ENCODE measurements around the gene DCDC1.

The DCDC1 gene

GRCh38 chr11:31160504-31161422 lies 208.8 kb downstream of the DCDC1 start:
- TF ChIP-seq RAD21 (IDR thresholded peaks at IDR 0.05; ENCODE audit: low read depth) (no peak), CREB1 (IDR thresholded peaks at IDR 0.05; ENCODE audit: low read depth) (no peak), EP300 (IDR thresholded peaks at IDR 0.05; ENCODE audit: borderline replicate concordance) (no peak), REST (IDR thresholded peaks at IDR 0.05; ENCODE audit: low read depth) (no peak)

- TF ChIP-seq EGR1 (IDR thresholded peaks at IDR 0.05): no peak
- TF ChIP-seq ZBTB7A (IDR thresholded peaks at IDR 0.05; ENCODE audit: low read depth): no peak
- no peak for TF ChIP-seq REST (IDR thresholded peaks at IDR 0.05; ENCODE audit: low read depth)
- no peak for TF ChIP-seq NFIC (IDR thresholded peaks at IDR 0.05)
- no peak for TF ChIP-seq MAX (IDR thresholded peaks at IDR 0.05)
Measured at GRCh38 chr11:31150841-31151240, 218.7 kb downstream of the DCDC1 start.

- TF ChIP-seq TCF12 (IDR thresholded peaks at IDR 0.05; ENCODE audit: low read depth) (no peak), YY1 (IDR thresholded peaks at IDR 0.05; ENCODE audit: low read depth) (no peak), TAF1 (IDR thresholded peaks at IDR 0.05; ENCODE audit: low read depth) (no peak), FOXM1 (IDR thresholded peaks at IDR 0.05; ENCODE audit: borderline replicate concordance, low read depth) (no peak), NFIC (IDR thresholded peaks at IDR 0.05) (no peak), MAX (IDR thresholded peaks at IDR 0.05) (no peak), EP300 (IDR thresholded peaks at IDR 0.05; ENCODE audit: borderline replicate concordance) (no peak), USF1 (IDR thresholded peaks at IDR 0.05) (no peak), EGR1 (IDR thresholded peaks at IDR 0.05) (no peak)
Measured at GRCh38 chr11:31150011-31150410, 219.5 kb downstream of the DCDC1 start.

- TF ChIP-seq EP300 (IDR thresholded peaks at IDR 0.05; ENCODE audit: borderline replicate concordance) (no peak), NFIC (IDR thresholded peaks at IDR 0.05) (no peak), ZBTB7A (IDR thresholded peaks at IDR 0.05; ENCODE audit: low read depth) (no peak), RAD21 (IDR thresholded peaks at IDR 0.05; ENCODE audit: low read depth) (no peak), CEBPB (IDR thresholded peaks at IDR 0.05) (no peak), REST (IDR thresholded peaks at IDR 0.05; ENCODE audit: low read depth) (no peak), TCF12 (IDR thresholded peaks at IDR 0.05; ENCODE audit: low read depth) (no peak), TEAD4 (IDR thresholded peaks at IDR 0.05) (no peak), TAF1 (IDR thresholded peaks at IDR 0.05; ENCODE audit: low read depth) (no peak), FOXM1 (IDR thresholded peaks at IDR 0.05; ENCODE audit: borderline replicate concordance, low read depth) (no peak), EGR1 (IDR thresholded peaks at IDR 0.05) (no peak), MAX (IDR thresholded peaks at IDR 0.05) (no peak)
Measured at GRCh38 chr11:31141789-31142188, 227.8 kb downstream of the DCDC1 start.

GRCh38 chr11:31139479-31139878 lies 230.1 kb downstream of the DCDC1 start:
- TF ChIP-seq YY1 (IDR thresholded peaks at IDR 0.05; ENCODE audit: low read depth) (no peak), TEAD4 (IDR thresholded peaks at IDR 0.05) (no peak), CEBPB (IDR thresholded peaks at IDR 0.05) (no peak), FOXM1 (IDR thresholded peaks at IDR 0.05; ENCODE audit: borderline replicate concordance, low read depth) (no peak), TCF12 (IDR thresholded peaks at IDR 0.05; ENCODE audit: low read depth) (no peak), MAX (IDR thresholded peaks at IDR 0.05) (no peak), NFIC (IDR thresholded peaks at IDR 0.05) (no peak), TAF1 (IDR thresholded peaks at IDR 0.05; ENCODE audit: low read depth) (no peak), USF1 (IDR thresholded peaks at IDR 0.05) (no peak), EP300 (IDR thresholded peaks at IDR 0.05; ENCODE audit: borderline replicate concordance) (no peak), ZBTB7A (IDR thresholded peaks at IDR 0.05; ENCODE audit: low read depth) (no peak), REST (IDR thresholded peaks at IDR 0.05; ENCODE audit: low read depth) (no peak), CREB1 (IDR thresholded peaks at IDR 0.05; ENCODE audit: low read depth) (no peak), EGR1 (IDR thresholded peaks at IDR 0.05) (no peak), RAD21 (IDR thresholded peaks at IDR 0.05; ENCODE audit: low read depth) (no peak)

Measured in Ishikawa (cell line).